Amniotic stem cell (primary cell): Measurements from ENCODE around the gene GLRA2.

ENCODE experiments used
- DNase-seq: peaks from one replicate; lab custom pipeline; 2025; lab: John Stamatoyannopoulos, UW

GLRA2 gene

DNA sequence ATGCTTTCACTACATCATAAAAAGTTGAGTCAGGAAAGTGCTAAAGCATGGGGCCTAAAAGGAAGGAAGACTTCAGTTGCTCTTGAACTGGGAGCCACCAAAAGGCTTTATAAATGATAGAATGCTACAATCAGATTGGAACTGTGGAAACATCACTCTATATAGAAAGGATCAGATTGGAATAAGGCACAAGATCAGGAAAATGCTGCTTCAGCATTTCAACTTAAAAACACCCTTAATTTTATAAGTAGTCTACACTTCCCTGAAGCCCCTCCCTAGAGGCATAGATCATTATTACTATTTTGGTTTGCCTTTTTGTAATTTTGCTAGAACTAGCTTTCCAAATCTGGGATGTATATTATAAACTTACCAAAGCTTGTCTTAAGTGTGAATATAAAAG, 172.8 kb downstream of the GLRA2 start:
- no peak for DNase-seq

DNA sequence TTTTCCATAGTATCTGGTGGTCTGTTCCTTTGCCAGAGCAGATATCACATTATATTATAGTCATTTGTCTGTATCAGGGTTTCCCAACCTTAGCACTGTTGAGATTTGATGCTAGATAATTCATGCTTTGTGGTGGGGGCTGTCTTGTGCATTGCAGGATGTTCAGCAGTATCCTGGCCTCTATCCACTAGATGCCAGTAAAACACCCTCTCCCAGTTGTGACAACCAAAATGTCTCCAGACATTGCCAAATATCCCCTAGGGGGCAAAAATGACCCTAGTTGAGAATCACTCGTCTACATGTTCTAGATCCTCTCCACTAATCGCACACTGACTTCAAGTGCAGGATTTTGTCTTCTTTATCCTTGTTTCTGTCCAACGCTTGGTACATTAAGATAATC, 182.8 kb downstream of the GLRA2 start:
- DNase-seq: no peak

DNA sequence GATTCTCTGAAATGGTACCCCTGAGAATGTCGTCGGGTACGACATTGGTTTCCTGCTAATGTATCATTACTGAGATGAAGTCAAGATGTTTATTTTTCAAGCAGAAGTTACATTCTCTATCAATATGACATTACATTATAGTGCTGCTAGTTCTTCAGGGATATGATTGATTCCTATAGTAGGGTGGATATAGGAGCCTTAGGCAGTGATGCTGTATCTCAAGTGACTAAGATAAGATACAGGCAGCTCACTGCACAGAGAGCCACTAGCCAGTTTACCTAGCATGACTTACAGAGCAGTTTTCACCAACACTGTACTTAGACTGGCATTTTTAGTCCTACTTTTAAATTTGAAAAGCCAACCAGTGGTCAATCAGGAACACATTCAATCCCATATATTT, 188.6 kb downstream of the GLRA2 start:
- no peak for DNase-seq

DNA sequence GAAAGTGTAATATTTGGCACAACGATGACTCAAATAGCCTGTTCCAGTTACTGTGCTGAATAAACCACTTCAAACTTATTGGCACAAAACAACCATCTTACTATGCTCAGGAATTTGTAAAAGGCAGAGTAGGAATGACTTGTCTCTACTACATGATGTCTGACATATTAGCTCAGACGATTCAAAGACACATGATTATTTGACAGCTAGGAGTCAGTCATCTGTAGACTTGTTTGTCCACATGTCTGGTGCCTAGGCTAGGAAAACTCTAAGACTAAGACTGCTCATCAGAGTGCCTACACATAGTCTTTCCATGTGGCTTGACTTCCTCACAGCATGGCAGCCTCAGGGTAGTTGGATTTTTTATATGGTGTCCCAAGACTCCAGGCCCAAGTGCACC, 189.1 kb downstream of the GLRA2 start:
- DNase-seq: no peak

DNA sequence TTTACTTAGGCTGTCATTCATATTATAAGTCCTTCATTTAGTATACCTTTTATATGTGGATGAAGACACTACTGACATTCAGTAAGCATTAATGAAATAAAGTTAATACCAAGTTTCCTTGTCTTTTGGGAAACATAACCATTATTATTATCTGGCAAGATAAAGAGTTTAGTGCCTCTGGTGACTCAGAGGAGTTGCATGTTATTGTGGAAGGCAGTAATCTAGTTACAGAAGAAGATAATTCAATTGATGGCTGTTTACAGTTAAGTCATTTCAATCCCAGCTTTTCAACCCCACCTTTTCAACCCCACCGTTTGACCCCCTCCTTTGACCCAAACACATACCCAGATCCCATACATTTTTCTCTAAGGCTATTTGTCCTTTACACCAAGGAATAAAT, 199.7 kb downstream of the GLRA2 start:
- DNase-seq: no peak

DNA sequence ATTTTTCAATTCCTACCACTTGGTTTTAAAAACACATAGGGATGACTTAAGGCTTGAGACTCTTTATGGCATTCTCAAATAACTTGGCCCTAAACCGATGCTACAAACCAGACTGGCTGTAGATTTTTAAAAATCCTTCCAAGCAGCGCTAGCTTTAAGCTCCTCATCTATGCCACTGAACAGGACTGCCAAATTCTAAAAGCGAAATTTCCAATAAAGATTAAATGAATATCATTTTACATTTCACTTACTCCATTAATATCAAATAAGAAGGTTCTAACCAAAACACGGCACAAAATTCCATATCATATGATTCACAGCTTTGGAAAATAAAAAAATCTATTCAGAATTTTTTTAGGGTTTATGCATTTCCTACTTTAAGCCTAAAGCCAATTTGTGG, 209.3 kb downstream of the GLRA2 start:
- no peak for DNase-seq

DNA sequence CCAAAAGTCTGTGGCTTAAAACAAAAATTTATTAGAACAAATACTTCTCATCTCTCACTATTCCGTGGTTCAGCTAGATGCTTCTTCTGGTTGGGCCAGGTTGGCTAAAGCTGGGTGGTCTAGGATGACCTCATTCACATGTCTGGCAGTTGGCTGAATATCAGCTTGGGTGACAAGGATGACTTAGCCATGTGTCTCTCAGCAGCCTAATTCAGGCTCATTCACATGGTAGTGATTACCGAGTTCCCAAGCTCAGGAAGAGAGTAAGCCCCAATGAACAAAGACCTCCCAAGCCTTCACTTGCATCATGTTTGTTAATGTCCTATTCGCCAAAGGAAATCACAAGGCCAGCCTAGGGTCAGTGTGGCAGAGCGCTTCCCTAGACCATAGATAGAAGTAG, 224.1 kb downstream of the GLRA2 start:
- no peak for DNase-seq

DNA sequence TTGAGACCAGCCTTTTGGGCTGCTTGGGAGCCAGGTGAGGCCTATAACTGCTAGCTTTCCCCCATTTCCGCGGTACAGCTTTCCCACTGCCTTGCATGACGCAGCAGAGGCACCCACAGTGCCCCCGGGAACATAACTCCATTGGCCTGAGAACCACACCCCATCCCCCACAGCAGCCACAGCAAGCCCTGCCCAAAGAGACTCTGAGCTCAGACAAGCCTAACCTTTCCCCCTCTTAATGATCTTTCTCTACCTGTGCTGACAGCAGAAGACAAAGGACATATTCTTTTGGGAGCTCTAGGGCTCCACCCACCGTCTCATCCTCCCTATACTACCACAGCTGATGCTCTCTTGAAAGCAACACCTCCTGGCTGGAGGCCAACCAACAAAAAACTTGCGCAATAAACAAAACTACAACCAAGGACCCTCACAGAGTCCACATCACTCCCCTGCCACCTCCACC, 228.7 kb downstream of the GLRA2 start:
- DNase-seq: no peak

DNA sequence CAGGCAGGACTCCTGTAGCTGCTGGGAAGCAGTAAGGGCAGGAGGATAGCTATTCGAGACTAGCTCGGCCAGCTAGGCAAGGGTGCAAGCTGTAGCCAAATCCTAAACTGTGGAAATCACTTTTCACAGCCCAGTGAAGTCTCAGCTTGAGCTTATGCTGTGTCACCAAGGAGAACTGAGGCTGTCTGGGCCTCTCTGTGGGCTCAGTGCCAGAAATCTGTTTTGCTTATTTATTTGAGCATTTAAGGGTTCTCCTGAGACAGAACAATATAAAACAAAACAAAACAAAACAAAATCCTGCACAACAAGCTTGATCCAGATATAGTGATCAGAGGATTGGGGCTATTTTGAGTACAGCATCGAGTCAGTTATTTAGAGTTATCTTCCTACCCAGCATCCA, 246.1 kb downstream of the GLRA2 start:
- DNase-seq: no peak

DNA sequence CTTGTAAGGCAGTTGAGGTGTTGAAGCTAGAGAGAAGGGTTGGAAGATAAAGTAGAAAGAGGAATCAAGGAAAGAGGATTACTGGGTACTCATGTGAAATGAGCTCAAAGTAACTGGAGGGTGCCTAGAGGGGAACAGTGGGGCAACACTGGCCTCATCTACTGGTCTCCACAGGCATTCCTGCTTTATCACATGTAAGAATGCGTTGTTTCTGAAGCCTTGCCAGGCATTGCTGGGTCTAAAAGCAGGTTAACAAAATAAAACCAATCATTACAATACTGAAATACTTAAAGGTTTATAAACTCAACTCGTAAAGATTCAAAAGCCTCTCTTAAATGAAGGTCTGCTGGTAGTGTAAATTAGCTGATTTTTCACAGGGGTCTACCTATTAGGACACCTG, 247.6 kb downstream of the GLRA2 start:
- DNase-seq: no peak

DNA sequence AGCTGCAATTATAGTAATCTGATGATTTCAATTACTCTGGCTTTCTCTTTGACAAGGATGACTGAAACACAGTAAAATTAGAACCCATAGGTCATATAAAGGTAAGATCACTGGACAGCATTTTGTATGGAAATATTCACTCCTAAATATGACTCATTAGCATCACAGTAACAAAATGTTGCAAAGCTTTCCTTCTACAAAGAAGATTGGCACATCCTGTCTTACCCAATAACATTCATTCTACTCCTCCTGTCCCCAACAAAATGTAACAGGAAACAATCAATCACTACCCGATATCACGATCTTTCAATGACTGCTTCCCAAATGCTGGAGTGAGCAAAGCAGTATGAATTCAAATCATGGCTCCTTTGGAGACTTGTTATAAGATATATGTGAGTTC, 248.2 kb downstream of the GLRA2 start:
- no peak for DNase-seq

DNA sequence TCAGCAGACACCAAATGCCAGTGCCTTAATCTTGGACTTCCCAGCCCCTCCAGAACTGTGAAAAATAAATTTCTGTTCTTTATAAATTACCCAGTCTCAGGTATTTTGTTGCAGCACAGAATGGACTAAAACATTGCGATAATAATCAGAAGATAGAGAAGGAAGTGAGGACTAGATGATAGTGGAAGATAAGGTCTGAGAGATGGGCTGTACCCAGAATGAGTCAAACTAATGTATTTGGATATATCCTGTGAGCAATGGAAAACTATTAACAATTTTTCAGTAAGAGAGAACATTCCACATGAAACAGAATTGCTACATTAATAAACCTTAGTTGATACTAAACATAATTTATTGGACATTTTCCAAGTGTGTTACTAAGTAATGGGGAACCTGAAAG, 250.2 kb downstream of the GLRA2 start:
- DNase-seq: no peak
